ENCODE results near the gene RABGGTA. TPM values are rescaled to one million over a fixed set of nuclear protein-coding genes. Genes with fewer than 3 reads are reported as not detected.
"Not testable (repeated sequence)": the region's sequence is repeated elsewhere in the genome, so short reads cannot be mapped to it uniquely, and the experiment has no call there.

RABGGTA gene
- total and polyA plus RNA-seq, 4 donors = 17.1 to 40.0 (median 22.6) TPM

- WGBS, 2 donors = 58 to 63% methylated on average over 1 of the region's 1 CpG
- intact Hi-C loops (cut with DNase I) = no loop called here
Measured at GRCh38 chr14:24226473-24226872, 44.9 kb downstream of the RABGGTA start.

GRCh38 chr14:24224618-24225071 lies 46.8 kb downstream of the RABGGTA start:
- Histone ChIP-seq H3K9me3 (ENCODE audit: control insufficient read depth, low read length) (no peaks in the 10 kb centered on the region), H3K4me1 (ENCODE audit: control insufficient read depth in 1 of 2, insufficient read depth in 2 of 2, low read length in 2 of 2) (no peaks in the 10 kb centered on the region), H3K27me3 (ENCODE audit: control insufficient read depth in 1 of 2, insufficient read depth in 2 of 2, low read length in 1 of 2) (no peaks in the 10 kb centered on the region), H3K4me3 (ENCODE audit: low read length in 2 of 2) (no peak overlapping the region), H3K36me3 (ENCODE audit: control insufficient read depth in 1 of 2, insufficient read depth in 2 of 2, low read length in 1 of 2) (no peaks in the 10 kb centered on the region), H3K27ac (ENCODE audit: low read depth in 1 of 2, low read length in 2 of 2) (no peak overlapping the region)
- intact Hi-C loops (cut with DNase I) = no loop called here
- DNase-seq (no peak), ATAC-seq (ENCODE audit: low FRiP score) (no peak)
- WGBS, 2 donors = 82 to 85% methylated on average over 7 of the region's 7 CpGs

More at GRCh38 chr14:24226473-24226872, 44.9 kb downstream of the RABGGTA start:
- Histone ChIP-seq H3K9me3 (ENCODE audit: control insufficient read depth, low read length) (no peaks in the 10 kb centered on the region), H3K4me1 (ENCODE audit: control insufficient read depth in 1 of 2, insufficient read depth in 2 of 2, low read length in 2 of 2) (no peaks in the 10 kb centered on the region), H3K36me3 (ENCODE audit: control insufficient read depth in 1 of 2, insufficient read depth in 2 of 2, low read length in 1 of 2) (no peaks in the 10 kb centered on the region), H3K27me3 (ENCODE audit: control insufficient read depth in 1 of 2, insufficient read depth in 2 of 2, low read length in 1 of 2) (no peaks in the 10 kb centered on the region), H3K4me3 (ENCODE audit: low read length in 2 of 2) (no peak overlapping the region), H3K27ac (ENCODE audit: low read depth in 1 of 2, low read length in 2 of 2) (no peak overlapping the region)
- ATAC-seq (ENCODE audit: low FRiP score) (no peak), DNase-seq (no peak)

- H3K4me3 ChIP-seq (ENCODE audit: low read length in 2 of 2); H3K36me3 ChIP-seq (ENCODE audit: control insufficient read depth in 1 of 2, insufficient read depth in 2 of 2, low read length in 1 of 2); H3K27me3 ChIP-seq (ENCODE audit: control insufficient read depth in 1 of 2, insufficient read depth in 2 of 2, low read length in 1 of 2); intact Hi-C loops (cut with DNase I); H3K4me1 ChIP-seq (ENCODE audit: control insufficient read depth in 1 of 2, insufficient read depth in 2 of 2, low read length in 2 of 2); DNase-seq; H3K9me3 ChIP-seq (ENCODE audit: control insufficient read depth, low read length); ATAC-seq (ENCODE audit: low FRiP score); H3K27ac ChIP-seq (ENCODE audit: low read depth in 1 of 2, low read length in 2 of 2): not testable (repeated sequence)
- WGBS, 2 donors = 97% methylated on average over 4 of the region's 4 CpGs
Measured at GRCh38 chr14:24222987-24223386, 48.4 kb downstream of the RABGGTA start.

GRCh38 chr14:24219521-24219920 lies 51.9 kb downstream of the RABGGTA start:
- ATAC-seq (ENCODE audit: low FRiP score) (no peak), DNase-seq (no peak)
- H3K27me3 ChIP-seq (ENCODE audit: control insufficient read depth in 1 of 2, insufficient read depth in 2 of 2, low read length in 1 of 2) = no peaks in the 10 kb centered on the region
- 57% methylated on average over 3 of the region's 3 CpGs for WGBS, 2 donors
- intact Hi-C loops (cut with DNase I) = no loop called here
- no peaks in the 10 kb centered on the region for H3K4me1 ChIP-seq (ENCODE audit: control insufficient read depth in 1 of 2, insufficient read depth in 2 of 2, low read length in 2 of 2)
- H3K27ac ChIP-seq (ENCODE audit: low read depth in 1 of 2, low read length in 2 of 2) = no peak overlapping the region
- no peaks in the 10 kb centered on the region for H3K36me3 ChIP-seq (ENCODE audit: control insufficient read depth in 1 of 2, insufficient read depth in 2 of 2, low read length in 1 of 2)
- H3K9me3 ChIP-seq (ENCODE audit: control insufficient read depth, low read length) = no peaks in the 10 kb centered on the region
- H3K4me3 ChIP-seq (ENCODE audit: low read length in 2 of 2) = no peak overlapping the region

- Histone ChIP-seq H3K36me3 (ENCODE audit: control insufficient read depth in 1 of 2, insufficient read depth in 2 of 2, low read length in 1 of 2) (no peaks in the 10 kb centered on the region), H3K4me3 (ENCODE audit: low read length in 2 of 2) (no peak overlapping the region), H3K27me3 (ENCODE audit: control insufficient read depth in 1 of 2, insufficient read depth in 2 of 2, low read length in 1 of 2) (no peaks in the 10 kb centered on the region), H3K27ac (ENCODE audit: low read depth in 1 of 2, low read length in 2 of 2) (no peak overlapping the region), H3K9me3 (ENCODE audit: control insufficient read depth, low read length) (no peaks in the 10 kb centered on the region), H3K4me1 (ENCODE audit: control insufficient read depth in 1 of 2, insufficient read depth in 2 of 2, low read length in 2 of 2) (no peaks in the 10 kb centered on the region)
- no peak for DNase-seq
- no peak for ATAC-seq (ENCODE audit: low FRiP score)
- 82 to 84% methylated on average over 4 of the region's 4 CpGs for WGBS, 2 donors
- intact Hi-C loops (cut with DNase I) = no loop called here
Measured at GRCh38 chr14:24219080-24219479, 52.3 kb downstream of the RABGGTA start.

- H3K4me1 ChIP-seq (ENCODE audit: control insufficient read depth in 1 of 2, insufficient read depth in 2 of 2, low read length in 2 of 2); intact Hi-C loops (cut with DNase I); H3K27ac ChIP-seq (ENCODE audit: low read depth in 1 of 2, low read length in 2 of 2); DNase-seq; ATAC-seq (ENCODE audit: low FRiP score); H3K36me3 ChIP-seq (ENCODE audit: control insufficient read depth in 1 of 2, insufficient read depth in 2 of 2, low read length in 1 of 2); H3K27me3 ChIP-seq (ENCODE audit: control insufficient read depth in 1 of 2, insufficient read depth in 2 of 2, low read length in 1 of 2); H3K4me3 ChIP-seq (ENCODE audit: low read length in 2 of 2); H3K9me3 ChIP-seq (ENCODE audit: control insufficient read depth, low read length): not testable (repeated sequence)
- WGBS, 2 donors = 90% methylated on average over 1 of the region's 1 CpG
Measured at GRCh38 chr14:24216876-24217275, 54.5 kb downstream of the RABGGTA start.

GRCh38 chr14:24216345-24216699 lies 55.1 kb downstream of the RABGGTA start:
- no peak for ATAC-seq (ENCODE audit: low FRiP score)
- intact Hi-C loops (cut with DNase I) = no loop called here

More at GRCh38 chr14:24216345-24216699, 55.1 kb downstream of the RABGGTA start:
- H3K27me3 ChIP-seq (ENCODE audit: control insufficient read depth in 1 of 2, insufficient read depth in 2 of 2, low read length in 1 of 2) = no peaks in the 10 kb centered on the region
- H3K9me3 ChIP-seq (ENCODE audit: control insufficient read depth, low read length) = no peaks in the 10 kb centered on the region
- peak overlapping the region; percentile 4 to 67 for H3K27ac ChIP-seq (ENCODE audit: low read depth in 1 of 2, low read length in 2 of 2)
- H3K4me3 ChIP-seq (ENCODE audit: low read length in 2 of 2) = no peak overlapping the region
- no peaks in the 10 kb centered on the region for H3K4me1 ChIP-seq (ENCODE audit: control insufficient read depth in 1 of 2, insufficient read depth in 2 of 2, low read length in 2 of 2)
- 87% methylated on average over 2 of the region's 2 CpGs for WGBS, 2 donors
- H3K36me3 ChIP-seq (ENCODE audit: control insufficient read depth in 1 of 2, insufficient read depth in 2 of 2, low read length in 1 of 2) = no peaks in the 10 kb centered on the region
- DNase-seq = no peak

Other genes starting within 250 kb of the RABGGTA start
Only the 30 nearest of the 34 such genes appear.
- 10 to 100 TPM; 35.5 to 39.6 TPM for gene DCAF11, start 156.8 kb downstream of the RABGGTA start, total RNA-seq
- gene DCAF11, start 156.8 kb downstream of the RABGGTA start, polyA plus RNA-seq = 10 to 100 TPM; 37.3 to 41.8 TPM
- 1 to 10 TPM; 1.1 to 1.4 TPM for gene NRL, start 156.6 kb downstream of the RABGGTA start, total RNA-seq
- 1 to 10 TPM in 1 of 2 donors, under 1 TPM in 1; 0.63 to 1.3 TPM for gene NRL, start 156.6 kb downstream of the RABGGTA start, polyA plus RNA-seq
- under 1 TPM; 0.71 to 0.75 TPM for gene FITM1, start 140.9 kb downstream of the RABGGTA start, total RNA-seq
- gene FITM1, start 140.9 kb downstream of the RABGGTA start, polyA plus RNA-seq = under 1 TPM in 1 of 2 donors, not detected in 1; 0.56 TPM
- gene PSME1, start 135.4 kb downstream of the RABGGTA start, total RNA-seq = 100 to 1,000 TPM; 112 to 125 TPM
- gene PSME1, start 135.4 kb downstream of the RABGGTA start, polyA plus RNA-seq = 100 to 1,000 TPM; 206 to 210 TPM
- gene EMC9, start 130.0 kb downstream of the RABGGTA start, total RNA-seq = 10 to 100 TPM; 12.8 to 15.3 TPM
- gene EMC9, start 130.0 kb downstream of the RABGGTA start, polyA plus RNA-seq = 10 to 100 TPM; 18.3 to 41.9 TPM
- 10 to 100 TPM; 86.1 to 93.6 TPM for gene PSME2, start 125.0 kb downstream of the RABGGTA start, total RNA-seq
- gene PSME2, start 125.0 kb downstream of the RABGGTA start, polyA plus RNA-seq = 100 to 1,000 TPM; 142 to 261 TPM
- 10 to 100 TPM; 51.6 to 61.1 TPM for gene RNF31, start 124.1 kb downstream of the RABGGTA start, total RNA-seq
- 100 to 1,000 TPM in 1 of 2 donors, 1 to 10 TPM in 1; 9.1 to 167 TPM for gene RNF31, start 124.1 kb downstream of the RABGGTA start, polyA plus RNA-seq
- 100 to 1,000 TPM; 113 to 117 TPM for gene IRF9, start 110.3 kb downstream of the RABGGTA start, total RNA-seq
- 100 to 1,000 TPM in 1 of 2 donors, 10 to 100 TPM in 1; 56.0 to 111 TPM for gene IRF9, start 110.3 kb downstream of the RABGGTA start, polyA plus RNA-seq
- 10 to 100 TPM; 13.2 to 18.1 TPM for gene REC8, start 99.5 kb downstream of the RABGGTA start, total RNA-seq
- gene REC8, start 99.5 kb downstream of the RABGGTA start, polyA plus RNA-seq = 1 to 10 TPM; 2.4 to 8.2 TPM
- gene IPO4, start 82.8 kb downstream of the RABGGTA start, total RNA-seq = 10 to 100 TPM; 23.4 to 29.3 TPM
- 10 to 100 TPM in 1 of 2 donors, 1 to 10 TPM in 1; 3.4 to 11.6 TPM for gene IPO4, start 82.8 kb downstream of the RABGGTA start, polyA plus RNA-seq
- 10 to 100 TPM; 35.3 to 37.3 TPM for gene TM9SF1, start 76.2 kb downstream of the RABGGTA start, total RNA-seq
- gene TM9SF1, start 76.2 kb downstream of the RABGGTA start, polyA plus RNA-seq = 10 to 100 TPM; 15.8 to 35.0 TPM
- under 1 TPM in 1 of 2 donors, not detected in 1; 0.39 TPM for gene TSSK4, start 65.9 kb downstream of the RABGGTA start, total RNA-seq
- not detected for gene TSSK4, start 65.9 kb downstream of the RABGGTA start, polyA plus RNA-seq
- 10 to 100 TPM; 38.3 to 45.8 TPM for gene CHMP4A, start 58.1 kb downstream of the RABGGTA start, total RNA-seq
- gene CHMP4A, start 58.1 kb downstream of the RABGGTA start, polyA plus RNA-seq = 100 to 1,000 TPM; 130 to 179 TPM
- 10 to 100 TPM; 15.2 to 19.5 TPM for gene MDP1, start 55.5 kb downstream of the RABGGTA start, total RNA-seq
- 10 to 100 TPM; 38.7 to 49.6 TPM for gene MDP1, start 55.5 kb downstream of the RABGGTA start, polyA plus RNA-seq
- gene NEDD8, start 39.2 kb downstream of the RABGGTA start, total RNA-seq = 100 to 1,000 TPM; 122 to 123 TPM
- gene NEDD8, start 39.2 kb downstream of the RABGGTA start, polyA plus RNA-seq = 100 to 1,000 TPM; 222 to 345 TPM
- gene GMPR2, start 38.7 kb downstream of the RABGGTA start, total RNA-seq = 10 to 100 TPM; 44.6 to 59.1 TPM
- 10 to 100 TPM; 55.2 to 66.6 TPM for gene GMPR2, start 38.7 kb downstream of the RABGGTA start, polyA plus RNA-seq
- gene TINF2, start 29.0 kb downstream of the RABGGTA start, total RNA-seq = 10 to 100 TPM; 78.3 to 79.2 TPM
- gene TINF2, start 29.0 kb downstream of the RABGGTA start, polyA plus RNA-seq = 10 to 100 TPM; 40.9 to 48.0 TPM
- 1 to 10 TPM in 1 of 2 donors, under 1 TPM in 1; 0.52 to 5.7 TPM for gene TGM1, start 8.4 kb downstream of the RABGGTA start, total RNA-seq
- 1 to 10 TPM in 1 of 2 donors, under 1 TPM in 1; 0.88 to 1.3 TPM for gene TGM1, start 8.4 kb downstream of the RABGGTA start, polyA plus RNA-seq
- gene DHRS1, start 28.2 kb upstream of the RABGGTA start, total RNA-seq = 10 to 100 TPM; 21.2 to 27.3 TPM
- gene DHRS1, start 28.2 kb upstream of the RABGGTA start, polyA plus RNA-seq = 10 to 100 TPM; 29.6 to 33.2 TPM
- 10 to 100 TPM; 17.8 to 19.9 TPM for gene NOP9, start 28.3 kb upstream of the RABGGTA start, total RNA-seq
- 10 to 100 TPM in 1 of 2 donors, 1 to 10 TPM in 1; 7.9 to 10.8 TPM for gene NOP9, start 28.3 kb upstream of the RABGGTA start, polyA plus RNA-seq
- 10 to 100 TPM; 12.2 to 13.9 TPM for gene CIDEB, start 36.4 kb upstream of the RABGGTA start, total RNA-seq
- 10 to 100 TPM in 1 of 2 donors, 1 to 10 TPM in 1; 3.3 to 17.2 TPM for gene CIDEB, start 36.4 kb upstream of the RABGGTA start, polyA plus RNA-seq
- 1 to 10 TPM; 3.7 to 5.5 TPM for gene LTB4R2, start 38.5 kb upstream of the RABGGTA start, total RNA-seq
- gene LTB4R2, start 38.5 kb upstream of the RABGGTA start, polyA plus RNA-seq = under 1 TPM; 0.38 to 0.95 TPM
- gene LTB4R, start 39.9 kb upstream of the RABGGTA start, total RNA-seq = 1 to 10 TPM; 7.0 to 8.2 TPM
- gene LTB4R, start 39.9 kb upstream of the RABGGTA start, polyA plus RNA-seq = 1 to 10 TPM; 2.9 to 5.2 TPM
- gene ADCY4, start 63.5 kb upstream of the RABGGTA start, total RNA-seq = 100 to 1,000 TPM in 1 of 2 donors, 10 to 100 TPM in 1; 45.7 to 111 TPM
- 1 to 10 TPM in 1 of 2 donors, under 1 TPM in 1; 0.25 to 6.1 TPM for gene ADCY4, start 63.5 kb upstream of the RABGGTA start, polyA plus RNA-seq
- gene RIPK3, start 68.4 kb upstream of the RABGGTA start, total RNA-seq = 10 to 100 TPM in 1 of 2 donors, 1 to 10 TPM in 1; 8.0 to 15.8 TPM
- 1 to 10 TPM; 4.0 to 6.1 TPM for gene RIPK3, start 68.4 kb upstream of the RABGGTA start, polyA plus RNA-seq
- gene NFATC4, start 96.6 kb upstream of the RABGGTA start, total RNA-seq = 100 to 1,000 TPM in 1 of 2 donors, 10 to 100 TPM in 1; 85.5 to 121 TPM
- 100 to 1,000 TPM in 1 of 2 donors, 10 to 100 TPM in 1; 23.0 to 572 TPM for gene NFATC4, start 96.6 kb upstream of the RABGGTA start, polyA plus RNA-seq
- 10 to 100 TPM; 11.2 to 31.6 TPM for gene NYNRIN, start 127.4 kb upstream of the RABGGTA start, total RNA-seq
- gene NYNRIN, start 127.4 kb upstream of the RABGGTA start, polyA plus RNA-seq = 1 to 10 TPM; 1.8 to 5.2 TPM
- 10 to 100 TPM in 1 of 2 donors, 1 to 10 TPM in 1; 4.3 to 10.2 TPM for gene CBLN3, start 158.1 kb upstream of the RABGGTA start, total RNA-seq
- gene CBLN3, start 158.1 kb upstream of the RABGGTA start, polyA plus RNA-seq = 1 to 10 TPM; 1.3 to 5.6 TPM
- 10 to 100 TPM; 49.9 to 64.9 TPM for gene KHNYN, start 158.4 kb upstream of the RABGGTA start, total RNA-seq
- gene KHNYN, start 158.4 kb upstream of the RABGGTA start, polyA plus RNA-seq = 10 to 100 TPM; 15.2 to 34.7 TPM
- gene SDR39U1, start 171.2 kb upstream of the RABGGTA start, total RNA-seq = 10 to 100 TPM; 46.0 to 62.3 TPM
- 100 to 1,000 TPM in 1 of 2 donors, 10 to 100 TPM in 1; 24.0 to 163 TPM for gene SDR39U1, start 171.2 kb upstream of the RABGGTA start, polyA plus RNA-seq